ENCODE results near the gene SH2D3A.

Gene SH2D3A

DNA sequence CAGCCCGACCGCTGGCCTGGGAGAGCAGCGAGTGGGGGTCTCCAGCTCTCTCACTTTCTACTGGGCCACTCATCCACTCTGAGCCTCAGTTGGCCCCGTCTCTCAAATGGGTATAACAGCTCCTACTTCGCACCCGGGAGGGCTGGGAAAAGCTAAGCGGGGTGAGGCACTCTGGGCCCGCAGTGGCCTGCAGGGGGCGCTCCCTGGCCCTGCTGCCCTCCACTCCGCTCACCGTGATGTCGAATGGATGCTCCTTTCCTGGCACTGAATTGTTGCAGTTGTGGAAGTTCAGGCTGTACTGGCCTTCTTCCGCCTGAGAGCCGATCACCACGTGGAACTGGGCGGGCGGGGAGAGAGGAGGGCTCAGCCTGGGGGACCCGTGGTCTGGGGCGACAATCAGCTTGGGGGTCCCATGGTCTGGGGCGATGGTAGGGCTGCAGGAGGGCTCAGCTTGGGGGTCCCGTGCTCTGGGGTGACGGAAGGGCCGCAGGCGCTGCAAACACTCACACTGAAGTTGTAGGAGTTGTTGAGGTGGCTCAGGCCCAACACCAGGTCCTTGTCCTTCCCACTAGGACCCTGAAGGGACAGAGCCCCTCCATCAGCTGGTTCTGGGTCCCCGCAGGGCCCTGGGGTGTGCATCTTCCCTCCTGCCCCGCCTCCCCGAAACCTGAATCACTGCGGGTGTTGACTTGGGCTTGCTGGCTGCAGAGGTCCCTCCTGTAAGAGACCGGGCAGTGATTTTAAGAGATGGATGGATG lies 33.7 kb downstream of the SH2D3A start:
- TF ChIP-seq, protein P1, sequence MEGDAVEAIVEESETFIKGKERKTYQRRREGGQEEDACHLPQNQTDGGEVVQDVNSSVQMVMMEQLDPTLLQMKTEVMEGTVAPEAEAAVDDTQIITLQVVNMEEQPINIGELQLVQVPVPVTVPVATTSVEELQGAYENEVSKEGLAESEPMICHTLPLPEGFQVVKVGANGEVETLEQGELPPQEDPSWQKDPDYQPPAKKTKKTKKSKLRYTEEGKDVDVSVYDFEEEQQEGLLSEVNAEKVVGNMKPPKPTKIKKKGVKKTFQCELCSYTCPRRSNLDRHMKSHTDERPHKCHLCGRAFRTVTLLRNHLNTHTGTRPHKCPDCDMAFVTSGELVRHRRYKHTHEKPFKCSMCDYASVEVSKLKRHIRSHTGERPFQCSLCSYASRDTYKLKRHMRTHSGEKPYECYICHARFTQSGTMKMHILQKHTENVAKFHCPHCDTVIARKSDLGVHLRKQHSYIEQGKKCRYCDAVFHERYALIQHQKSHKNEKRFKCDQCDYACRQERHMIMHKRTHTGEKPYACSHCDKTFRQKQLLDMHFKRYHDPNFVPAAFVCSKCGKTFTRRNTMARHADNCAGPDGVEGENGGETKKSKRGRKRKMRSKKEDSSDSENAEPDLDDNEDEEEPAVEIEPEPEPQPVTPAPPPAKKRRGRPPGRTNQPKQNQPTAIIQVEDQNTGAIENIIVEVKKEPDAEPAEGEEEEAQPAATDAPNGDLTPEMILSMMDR (conservative IDR thresholded peaks at IDR 0.05) = no peak; the same call in 1 of the 2 replicates
- no peak for TF ChIP-seq ZFX (IDR thresholded peaks at IDR 0.05)

DNA sequence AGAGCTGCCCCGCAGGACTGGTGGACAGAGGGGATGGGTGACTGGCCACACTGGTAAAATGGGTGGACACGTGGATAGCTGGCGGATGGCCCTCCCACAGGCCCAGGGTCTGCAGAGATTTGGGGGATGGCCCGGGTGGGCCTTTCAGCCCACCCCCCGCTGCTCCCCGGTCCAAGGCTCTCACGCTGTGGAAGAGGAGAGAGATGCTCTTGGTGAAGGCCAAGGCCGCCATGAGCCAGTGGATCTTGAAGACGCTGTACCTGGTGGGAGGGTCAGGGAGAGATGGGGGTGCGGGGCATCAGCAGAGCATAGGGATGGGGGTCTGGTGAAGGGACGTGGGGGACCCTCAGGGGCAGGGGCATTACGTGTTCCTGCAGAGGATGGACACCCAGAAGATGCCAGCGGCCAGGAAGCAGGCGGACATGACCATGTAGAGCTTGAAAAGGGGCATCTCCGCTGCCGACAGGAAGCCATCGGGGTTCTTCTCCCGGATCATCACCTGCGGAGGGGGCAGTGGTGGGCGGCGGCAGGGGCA lies 34.4 kb downstream of the SH2D3A start:
- TF ChIP-seq, protein P1 (conservative IDR thresholded peaks at IDR 0.05) = no peak
- no peak for TF ChIP-seq ZFX (IDR thresholded peaks at IDR 0.05)
- no peak overlapping the region for H3K27ac ChIP-seq

More for the DNA sequence above, 33.7 kb downstream of the SH2D3A start:
- no peak overlapping the region for H3K27ac ChIP-seq

DNA sequence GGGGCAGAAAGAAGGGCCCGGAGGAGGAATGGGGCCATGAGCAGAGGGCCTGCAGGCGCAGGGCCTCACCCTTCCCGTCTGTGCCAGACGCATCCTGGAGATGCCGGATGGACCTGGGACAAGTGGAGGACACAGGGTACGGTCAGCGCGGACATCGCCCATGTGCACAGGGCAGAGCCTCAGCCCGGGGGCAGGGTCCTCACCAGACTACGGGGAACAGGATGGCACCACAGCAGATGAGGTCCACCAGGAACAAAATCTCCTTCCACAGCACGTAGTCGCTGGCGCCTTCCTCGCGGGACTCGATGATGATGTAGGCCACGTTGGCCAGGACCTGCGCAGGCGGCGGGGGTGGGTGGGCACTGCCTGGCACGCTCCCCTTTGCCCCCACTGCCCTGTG lies 35.4 kb downstream of the SH2D3A start:
- no peak for TF ChIP-seq ZFX (IDR thresholded peaks at IDR 0.05)
- TF ChIP-seq, protein P1 (conservative IDR thresholded peaks at IDR 0.05) = no peak
- H3K27ac ChIP-seq = no peak overlapping the region

DNA sequence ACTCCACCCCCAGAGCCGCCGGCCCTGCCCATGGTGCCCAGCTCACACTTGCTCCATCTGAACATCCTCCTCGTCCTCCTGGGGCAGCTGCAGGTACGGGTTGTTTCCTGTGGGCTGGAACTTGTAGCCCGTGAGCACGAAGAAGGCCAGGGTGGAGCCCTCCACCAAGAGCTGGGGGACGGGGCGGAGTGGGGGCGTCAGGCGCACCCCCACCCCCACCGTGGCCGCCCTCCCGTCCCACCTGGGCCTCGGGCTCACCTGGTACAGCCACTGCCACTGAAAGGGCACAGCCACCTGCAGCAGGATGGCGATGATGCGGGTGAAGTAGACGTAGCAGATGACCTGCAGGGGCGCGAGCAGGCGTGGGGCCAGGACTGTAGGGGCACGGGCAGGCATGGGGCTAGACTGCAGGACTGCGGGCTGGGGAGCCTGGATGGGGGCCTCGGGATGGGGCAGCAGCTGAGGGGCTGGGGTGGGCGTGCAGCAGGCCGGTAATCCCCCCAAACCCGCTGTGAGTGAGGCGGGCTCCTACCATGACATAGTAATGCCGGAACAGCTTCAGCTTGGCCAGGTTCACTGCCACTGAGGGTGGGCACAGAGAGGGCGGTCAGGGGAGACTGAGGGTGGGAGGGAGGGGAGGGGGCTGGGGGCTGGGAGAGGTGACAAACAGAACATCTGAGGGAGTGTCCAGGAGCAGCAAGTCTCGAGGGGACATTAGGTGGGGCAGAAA lies 36.1 kb downstream of the SH2D3A start:
- H3K27ac ChIP-seq = no peak overlapping the region
- no peak for TF ChIP-seq ZFX (IDR thresholded peaks at IDR 0.05)
- TF ChIP-seq, protein P1 (conservative IDR thresholded peaks at IDR 0.05) = no peak

DNA sequence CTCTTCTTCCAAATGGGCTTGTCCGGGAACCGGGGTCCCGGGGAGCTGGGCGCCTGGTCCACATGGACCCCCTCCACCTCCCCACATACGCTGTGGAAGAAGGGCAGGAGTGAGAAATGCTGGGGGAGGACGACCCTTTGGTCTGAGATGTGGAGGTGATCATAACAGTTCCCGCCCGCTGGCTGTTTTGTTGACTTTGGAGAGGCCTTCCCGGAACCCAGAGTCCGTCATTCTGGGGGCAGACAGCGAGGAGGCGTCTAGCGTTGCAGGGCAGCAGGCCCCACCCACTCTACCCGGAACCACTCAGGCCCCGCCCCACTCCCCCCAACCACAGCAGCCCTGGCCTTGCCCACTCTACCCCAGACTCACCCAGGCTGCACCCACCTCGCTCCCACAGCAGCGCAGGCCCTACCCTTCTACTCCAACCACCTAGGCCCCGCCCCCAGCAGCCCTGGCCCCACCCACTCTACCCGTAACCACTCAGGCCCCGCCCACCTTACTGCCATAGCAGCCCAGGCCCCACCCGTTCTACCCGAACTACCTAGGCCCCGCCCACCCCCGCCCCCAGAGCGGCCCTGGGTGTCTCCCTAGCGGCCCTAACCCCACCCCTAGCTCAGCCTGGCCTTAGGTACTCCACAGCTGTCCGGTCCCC lies 37.0 kb downstream of the SH2D3A start:
- TF ChIP-seq ZFX (IDR thresholded peaks at IDR 0.05) = no peak
- TF ChIP-seq, protein P1 (conservative IDR thresholded peaks at IDR 0.05) = no peak
- no peak overlapping the region for H3K27ac ChIP-seq

DNA sequence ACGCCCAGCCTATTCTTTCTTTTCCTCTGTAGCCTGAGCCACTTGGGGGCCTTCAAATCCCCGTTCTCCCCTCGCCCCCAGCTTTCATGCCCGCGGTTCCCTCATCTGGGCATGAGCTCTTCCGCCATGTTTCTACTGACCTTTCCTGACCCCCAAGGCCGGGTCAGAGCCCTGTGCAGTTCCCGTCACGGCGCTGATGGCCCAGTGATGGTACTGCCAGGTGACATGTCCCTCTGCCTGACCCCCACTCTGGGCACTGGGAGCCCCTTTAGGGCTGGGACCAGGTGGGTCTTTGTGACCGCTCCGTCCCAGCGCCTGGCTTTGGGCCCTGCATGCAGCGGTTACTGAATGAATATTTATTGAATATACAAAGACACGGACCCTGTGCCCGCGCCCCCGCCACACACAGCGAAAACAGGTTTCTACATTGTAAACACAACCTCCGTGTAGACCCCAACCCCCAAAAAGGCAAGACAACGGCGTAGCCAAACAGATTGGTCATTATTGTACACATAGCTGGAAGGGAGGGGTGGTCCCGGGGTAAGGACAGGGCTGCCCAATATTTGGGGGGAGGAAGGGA lies 37.6 kb downstream of the SH2D3A start:
- no peak for TF ChIP-seq ZFX (IDR thresholded peaks at IDR 0.05)
- TF ChIP-seq, protein P1 (conservative IDR thresholded peaks at IDR 0.05) = no peak
- H3K27ac ChIP-seq = no peak overlapping the region
